Subcutaneous adipose tissue (tissue), 4 donors: ENCODE results near the gene CD1C. TPM values are rescaled to one million over a fixed set of nuclear protein-coding genes. Genes with fewer than 3 reads are reported as not detected.

Experiments
- CTCF ChIP-seq: fragments of 450-650 bp; IDR thresholded peaks from one replicate; pipeline ENCODE4 v1.5.1; 2016; ENCODE audit warnings: low read depth, mild to moderate bottlenecking, control low read depth, antibody characterized with exemption, moderate library complexity
- total RNA-seq, 4 donors: library from RNA; depleted of rRNA; stranded (reverse); fragments of >200 nt; gene quantifications; one replicate each; pipeline ENCODE4 v1.1.0, GENCODE V29; 2016

The CD1C gene
- 1 to 10 TPM in 1 of 4 donors, under 1 TPM in 2, not detected in 1; 0.49 to 7.6 (median 0.66) TPM for total RNA-seq

GRCh38 chr1:158289811-158290210, at the start of gene CD1C:
CD1C (plus strand) TSS chr1:158289923; CDS start chr1:158290065, 142 bp downstream.
- TF ChIP-seq CTCF: no peak

- TF ChIP-seq CTCF: no peak
Observed at GRCh38 chr1:158246650-158247049, 43.1 kb upstream of the CD1C start.

- no peak for TF ChIP-seq CTCF
Observed at GRCh38 chr1:158248118-158248517, 41.6 kb upstream of the CD1C start.

- TF ChIP-seq CTCF: no peak
Observed at GRCh38 chr1:158248771-158249170, 41.0 kb upstream of the CD1C start.

- no peak for TF ChIP-seq CTCF
Observed at GRCh38 chr1:158249646-158250045, 40.1 kb upstream of the CD1C start.

- no peak for TF ChIP-seq CTCF
Observed at GRCh38 chr1:158251163-158251562, 38.6 kb upstream of the CD1C start.

- TF ChIP-seq CTCF: no peak
Observed at GRCh38 chr1:158255656-158256055, 34.1 kb upstream of the CD1C start.
